HG02943 (cell line): ENCODE results near the gene ANKRD23.

Experiments used
- ATAC-seq: cut with Tn5 transposase; IDR thresholded peaks from one replicate; pipeline ENCODE4 v1.9.1; 2021; ENCODE audit warnings: mild to moderate bottlenecking, low read depth, moderate library complexity; ENCODE audit not compliant: unreplicated experiment

The ANKRD23 gene

GRCh38 chr2:96839875-96840850 is 3.7 kb downstream of the ANKRD23 start:
- ATAC-seq, result peak; percentile 7

GRCh38 chr2:96839293-96839874 is 4.4 kb downstream of the ANKRD23 start:
- peak; percentile 47 for ATAC-seq

GRCh38 chr2:96838345-96839292 is 5.2 kb downstream of the ANKRD23 start:
- ATAC-seq, result peak; percentile 11

GRCh38 chr2:96837575-96837974 is 6.2 kb downstream of the ANKRD23 start:
- ATAC-seq, result no peak

GRCh38 chr2:96835830-96836229 is 8.0 kb downstream of the ANKRD23 start:
- ATAC-seq, result no peak

- no peak for ATAC-seq
Measured at GRCh38 chr2:96832754-96833507, 10.9 kb downstream of the ANKRD23 start.

GRCh38 chr2:96832408-96832753 is 11.4 kb downstream of the ANKRD23 start:
- ATAC-seq, result no peak

- ATAC-seq, result no peak
Measured at GRCh38 chr2:96831679-96832078, 12.1 kb downstream of the ANKRD23 start.

GRCh38 chr2:96830044-96830562 is 13.7 kb downstream of the ANKRD23 start:
- no peak for ATAC-seq

- no peak for ATAC-seq
Measured at GRCh38 chr2:96828874-96829273, 14.9 kb downstream of the ANKRD23 start.

GRCh38 chr2:96828436-96828835 is 15.4 kb downstream of the ANKRD23 start:
- no peak for ATAC-seq

- no peak for ATAC-seq
Measured at GRCh38 chr2:96826546-96827278, 17.1 kb downstream of the ANKRD23 start.

GRCh38 chr2:96825057-96825456 is 18.8 kb downstream of the ANKRD23 start:
- ATAC-seq, result no peak

GRCh38 chr2:96824079-96824870 is 19.5 kb downstream of the ANKRD23 start:
- no peak for ATAC-seq

- ATAC-seq, result no peak
Measured at GRCh38 chr2:96823198-96823597, 20.6 kb downstream of the ANKRD23 start.

- no peak for ATAC-seq
Measured at GRCh38 chr2:96822786-96823185, 21.0 kb downstream of the ANKRD23 start.

- ATAC-seq, result no peak
Measured at GRCh38 chr2:96821113-96821675, 22.6 kb downstream of the ANKRD23 start.

GRCh38 chr2:96819876-96820511 is 23.8 kb downstream of the ANKRD23 start:
- no peak for ATAC-seq
